Peyer's patch (tissue), 4 donors: Measurements from ENCODE around the gene OBI1.

Experiments used
- POLR2A ChIP-seq, 2 donors: fragments of 450-650 bp; IDR thresholded peaks; one replicate each; pipeline ENCODE4 v1.5.1; 2017; ENCODE audit warnings: antibody characterized with exemption in 2 of 2, mild to moderate bottlenecking in 2 of 2, moderate library complexity in 2 of 2
- TF ChIP-seq, protein P1 (sequence below), 6 experiments: fragments of 450-650 bp in 4 of 6; fragments of 200-600 bp in 2 of 6; sonication (generic) in 1 of 6; IDR thresholded peaks; one replicate each; pipeline ENCODE4 v1.5.1; 2017 to 2019; ENCODE audit warnings: antibody characterized with exemption in 6 of 6, mild to moderate bottlenecking in 3 of 6, moderate library complexity in 1 of 6

DNA sequence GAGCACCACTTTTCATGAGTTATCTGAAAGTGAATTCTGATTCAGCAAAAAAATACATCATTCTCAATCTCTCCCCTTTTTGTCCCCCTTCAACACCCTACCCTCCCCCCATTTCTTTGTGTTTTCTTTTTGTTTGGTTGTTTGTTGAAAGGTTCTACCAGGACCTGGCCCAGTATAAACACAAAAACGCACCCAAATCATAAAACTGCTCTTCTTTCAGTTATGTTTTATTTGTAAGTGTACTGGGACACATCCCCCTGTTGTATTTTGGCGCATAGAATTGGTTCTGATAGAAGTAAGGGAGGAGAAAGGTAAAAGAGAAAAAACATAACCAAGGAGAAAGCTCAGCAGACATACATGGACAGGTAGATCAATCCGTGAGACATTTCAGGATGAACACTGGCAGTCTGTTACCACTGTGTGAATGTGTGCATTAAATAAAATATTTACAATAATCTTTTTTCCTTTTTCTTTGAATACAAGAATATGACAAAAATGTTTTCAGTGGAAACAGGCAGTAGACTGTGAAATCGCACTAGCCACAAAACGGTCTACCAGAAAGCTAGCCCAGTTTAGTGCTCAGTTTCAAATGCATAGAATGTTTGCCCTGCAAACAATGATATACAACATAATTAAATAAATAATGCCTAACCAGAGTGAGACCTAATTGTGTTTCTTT lies 59.9 kb downstream of the OBI1 start:
- TF ChIP-seq, protein P1, sequence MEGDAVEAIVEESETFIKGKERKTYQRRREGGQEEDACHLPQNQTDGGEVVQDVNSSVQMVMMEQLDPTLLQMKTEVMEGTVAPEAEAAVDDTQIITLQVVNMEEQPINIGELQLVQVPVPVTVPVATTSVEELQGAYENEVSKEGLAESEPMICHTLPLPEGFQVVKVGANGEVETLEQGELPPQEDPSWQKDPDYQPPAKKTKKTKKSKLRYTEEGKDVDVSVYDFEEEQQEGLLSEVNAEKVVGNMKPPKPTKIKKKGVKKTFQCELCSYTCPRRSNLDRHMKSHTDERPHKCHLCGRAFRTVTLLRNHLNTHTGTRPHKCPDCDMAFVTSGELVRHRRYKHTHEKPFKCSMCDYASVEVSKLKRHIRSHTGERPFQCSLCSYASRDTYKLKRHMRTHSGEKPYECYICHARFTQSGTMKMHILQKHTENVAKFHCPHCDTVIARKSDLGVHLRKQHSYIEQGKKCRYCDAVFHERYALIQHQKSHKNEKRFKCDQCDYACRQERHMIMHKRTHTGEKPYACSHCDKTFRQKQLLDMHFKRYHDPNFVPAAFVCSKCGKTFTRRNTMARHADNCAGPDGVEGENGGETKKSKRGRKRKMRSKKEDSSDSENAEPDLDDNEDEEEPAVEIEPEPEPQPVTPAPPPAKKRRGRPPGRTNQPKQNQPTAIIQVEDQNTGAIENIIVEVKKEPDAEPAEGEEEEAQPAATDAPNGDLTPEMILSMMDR (IDR thresholded peaks at IDR 0.05): no peak
- no peak for TF ChIP-seq POLR2A (IDR thresholded peaks at IDR 0.05)
